Astrocyte (in vitro differentiated cells and primary cell): ENCODE results near the gene CERS6.

Source experiments
- CTCF ChIP-seq: IDR thresholded peaks from 2 replicates; pipeline ENCODE4 v1.5.1; 2011; ENCODE audit warnings: low read depth, mild to moderate bottlenecking, inconsistent platforms, low read length, moderate library complexity; ENCODE audit not compliant: insufficient read depth
- EZH2 ChIP-seq: IDR thresholded peaks from 2 replicates; pipeline ENCODE4 v1.6.1; 2012; ENCODE audit warnings: mild to moderate bottlenecking, low read length, inconsistent platforms; ENCODE audit not compliant: insufficient read depth

- TF ChIP-seq CTCF (no peak), EZH2 (no peak)
Observed at GRCh38 chr2:168536925-168537466, 80.9 kb downstream of the CERS6 start.
